ENCODE data around the gene CHPT1.

Gene CHPT1

DNA sequence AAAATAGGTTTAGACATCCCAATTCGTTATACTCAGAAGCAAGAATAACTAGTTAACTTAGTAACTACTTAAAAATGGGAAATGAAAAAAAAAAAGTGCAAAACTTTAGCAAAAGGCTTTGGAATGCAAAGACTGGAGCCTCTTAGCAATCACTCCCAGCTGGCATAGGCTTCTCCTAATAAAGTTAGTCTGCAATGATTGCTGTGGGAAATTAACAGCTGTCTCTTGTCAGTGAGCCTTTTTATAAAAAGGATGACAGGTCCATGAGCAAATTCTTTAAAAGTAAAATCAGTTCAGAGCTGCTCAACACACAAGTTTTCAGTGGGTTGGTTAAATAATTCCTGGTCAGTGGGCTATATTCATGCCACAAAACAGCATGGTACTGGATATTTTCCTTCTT lies 49.2 kb downstream of the CHPT1 start:
- TF ChIP-seq CTCF (IDR thresholded peaks at IDR 0.05; ENCODE audit: insufficient read depth, low read length, missing control alignments), result no peak
- DNase-seq (ENCODE audit: low read depth, low spot score), result no peak
- ChIA-PET CTCF (interaction anchor here (1.5 to 2.4 kb wide), 4 partner anchors 10 to 27 kb away, joined by 3 to 13 read pairs (median 6); no protein-coding TSS in a partner anchor), POLR2A (no interaction called here)
- H3K4me3 ChIP-seq (ENCODE audit: low read depth, low read length), result no peak overlapping the region

DNA sequence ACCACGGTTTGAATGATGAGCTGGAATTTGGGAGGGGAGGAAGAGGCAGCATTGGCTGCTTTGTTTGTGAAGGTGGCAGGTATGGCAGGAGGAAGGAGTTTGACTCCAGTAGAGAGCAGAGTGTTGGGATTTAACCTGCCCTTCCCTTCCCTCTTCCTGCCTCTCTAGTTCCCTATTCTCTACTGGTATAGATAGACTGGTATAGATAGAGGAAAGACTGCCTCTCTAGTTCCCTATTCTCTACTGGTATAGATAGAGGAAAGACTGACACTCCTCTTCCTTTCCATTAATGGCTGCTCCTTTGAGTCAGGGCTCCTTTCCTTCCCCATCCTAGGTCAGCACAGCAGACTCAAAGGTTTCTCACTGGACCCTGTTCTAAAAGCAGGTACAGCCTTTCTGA lies 50.3 kb downstream of the CHPT1 start:
- ChIA-PET CTCF (interaction anchor here (1.6 to 2.4 kb wide), 3 partner anchors 9 to 14 kb away, joined by 3 to 13 read pairs (median 9); no protein-coding TSS in a partner anchor), POLR2A (no interaction called here)
- no peak for TF ChIP-seq CTCF (IDR thresholded peaks at IDR 0.05; ENCODE audit: insufficient read depth, low read length, missing control alignments)
- no peak overlapping the region for H3K4me3 ChIP-seq (ENCODE audit: low read depth, low read length)
- no peak for DNase-seq (ENCODE audit: low read depth, low spot score)

DNA sequence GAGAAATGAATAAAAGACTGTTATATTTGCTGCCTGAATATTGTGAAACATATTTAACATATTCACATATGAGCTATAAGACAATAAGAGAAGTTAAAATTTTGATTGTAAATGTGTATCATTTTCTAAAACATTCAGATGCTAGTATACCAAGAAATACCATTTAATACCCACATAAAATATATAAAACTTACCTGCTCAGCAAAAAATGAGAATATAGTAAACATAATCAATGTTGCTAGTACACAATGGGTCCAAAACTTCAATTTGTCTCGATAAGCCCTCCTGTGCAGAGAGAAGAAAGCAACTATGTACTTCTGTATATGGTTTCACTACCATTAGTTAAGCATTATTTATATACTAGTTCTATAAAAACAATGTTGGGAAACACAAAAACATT lies 51.5 kb downstream of the CHPT1 start:
- H3K4me3 ChIP-seq (ENCODE audit: low read depth, low read length), result no peak overlapping the region
- no peak for TF ChIP-seq CTCF (IDR thresholded peaks at IDR 0.05; ENCODE audit: insufficient read depth, low read length, missing control alignments)
- ChIA-PET POLR2A (no interaction called here), CTCF (interaction anchor here (1.7 kb wide), 1 partner anchor 11 kb away, joined by 10 read pairs; no protein-coding TSS in a partner anchor)
- DNase-seq (ENCODE audit: low read depth, low spot score), result no peak

DNA sequence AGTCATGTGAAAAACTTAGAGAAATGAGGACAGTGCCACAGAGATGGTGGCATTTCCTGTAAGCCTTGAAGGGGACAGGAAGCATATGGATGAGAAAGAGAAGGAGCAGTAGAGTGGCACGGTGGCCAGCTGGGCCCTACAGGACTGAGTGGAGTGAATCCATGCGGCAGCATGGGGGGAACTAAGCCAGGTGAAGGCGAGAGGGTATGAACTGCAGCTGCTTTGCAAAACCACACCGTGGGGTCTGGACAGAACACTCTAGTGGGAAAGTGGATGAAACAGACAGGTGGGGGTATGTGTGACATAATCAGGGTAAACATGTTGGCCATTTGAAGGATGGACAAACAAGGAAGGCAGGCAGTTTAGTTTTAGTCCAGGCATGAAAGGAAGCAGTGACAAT lies 52.2 kb downstream of the CHPT1 start:
- no peak for TF ChIP-seq CTCF (IDR thresholded peaks at IDR 0.05; ENCODE audit: insufficient read depth, low read length, missing control alignments)
- POLR2A ChIA-PET, result no interaction called here
- DNase-seq (ENCODE audit: low read depth, low spot score), result no peak
- CTCF ChIA-PET, result interaction anchor here (1.7 kb wide), 1 partner anchor 10 kb away, joined by 10 read pairs; no protein-coding TSS in a partner anchor
- H3K4me3 ChIP-seq (ENCODE audit: low read depth, low read length), result no peak overlapping the region

DNA sequence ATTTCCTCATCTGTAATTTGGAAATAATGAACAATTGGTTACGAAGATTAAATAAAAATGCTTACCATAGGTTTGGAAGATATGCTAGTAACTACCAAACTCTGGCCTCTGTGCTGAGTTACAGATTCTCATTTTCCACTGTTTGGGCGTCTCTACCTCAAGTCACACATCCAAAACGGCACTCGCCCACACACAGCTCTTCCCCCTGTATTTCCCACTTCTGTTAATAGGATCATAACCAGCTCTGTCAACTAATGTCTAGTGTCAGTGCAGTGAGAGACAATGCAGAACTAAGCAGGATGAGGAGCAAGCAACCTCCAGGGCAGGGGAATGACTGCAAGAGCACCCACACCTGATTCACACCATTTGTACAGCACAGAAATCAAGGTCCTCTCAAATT lies 52.7 kb downstream of the CHPT1 start:
- ChIA-PET POLR2A (no interaction called here), CTCF (no interaction called here)
- TF ChIP-seq CTCF (IDR thresholded peaks at IDR 0.05; ENCODE audit: insufficient read depth, low read length, missing control alignments), result no peak
- no peak overlapping the region for H3K4me3 ChIP-seq (ENCODE audit: low read depth, low read length)
- DNase-seq (ENCODE audit: low read depth, low spot score), result no peak

- H3K4me3 ChIP-seq (ENCODE audit: low read depth, low read length), result no peak overlapping the region
- ChIA-PET CTCF (interaction anchor here (0.7 to 4.5 kb wide), 21 partner anchors 9 to 352 kb away, joined by 3 to 41 read pairs (median 4); partner anchors contain the start of genes ARL1 and GNPTAB), POLR2A (interaction anchor here (1.0 kb wide), 1 partner anchor 352 kb away, joined by 4 read pairs; the partner anchor contains the start of gene ARL1)
- DNase-seq (ENCODE audit: low read depth, low spot score), result no peak
- TF ChIP-seq CTCF (IDR thresholded peaks at IDR 0.05; ENCODE audit: insufficient read depth, low read length, missing control alignments), result peak; percentile 55
Measured at GRCh38 chr12:101759396-101760047, 62.1 kb downstream of the CHPT1 start.

Data from AG04449 (cell line).